Measurements from ENCODE around the gene IQSEC3. TPM values are rescaled to one million over a fixed set of nuclear protein-coding genes. Genes with fewer than 3 reads are reported as not detected.

Gene IQSEC3
- not detected in 2 replicates for total RNA-seq

GRCh38 chr12:66428-66781 is at the start of gene IQSEC3:
Gene IQSEC3 (plus strand): TSS chr12:66767. CDS start chr12:66883, 116 bp downstream.

GRCh38 chr12:214003-214741 is 147.6 kb downstream of the IQSEC3 start, which contains the start of gene SLC6A12:
Gene SLC6A12 (minus strand): TSS chr12:214157. CDS start chr12:209986, 4,171 bp downstream.

Other genes with a start within 250 kb of the IQSEC3 start
- not detected in 2 replicates for gene SLC6A12, start 147.4 kb downstream of the IQSEC3 start, total RNA-seq
- gene SLC6A13, start 196.1 kb downstream of the IQSEC3 start, total RNA-seq: not detected in 2 replicates

Data from cardiac atrium fibroblast (primary cell).